ENCODE measurements around the gene KCTD10. TPM values are rescaled to one million over a fixed set of nuclear protein-coding genes. Genes with fewer than 3 reads are reported as not detected.
"Not testable (repeated sequence)": the region's sequence is repeated elsewhere in the genome, so short reads cannot be mapped to it uniquely, and the experiment has no call there.

The KCTD10 gene
- total RNA-seq, 4 donors from 2014 or later, result 58.6 to 77.7 (median 67.2) TPM

DNA sequence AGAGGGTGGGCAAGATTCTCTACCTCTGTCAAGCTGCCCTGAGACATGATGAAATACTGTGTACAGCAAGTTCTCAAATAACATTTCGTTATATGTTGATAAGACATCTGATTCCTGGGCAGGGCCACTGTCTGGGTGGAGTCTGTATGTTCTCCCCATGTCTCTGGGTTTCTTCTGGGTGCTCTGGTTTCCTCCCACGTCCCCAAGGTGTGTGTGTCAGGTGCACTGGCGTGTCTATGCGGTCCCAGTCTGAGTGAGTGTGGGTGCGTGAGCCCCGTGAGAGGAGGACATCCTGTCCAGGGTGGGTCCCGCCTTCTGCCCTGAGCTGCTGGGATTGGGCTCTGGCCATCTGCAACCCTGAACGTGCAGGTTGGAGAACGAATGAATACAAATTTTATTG, 29.6 kb downstream of the KCTD10 start:
- Histone ChIP-seq H3K36me3 (peaks cover 0 to 61% (median 14%) of the 10 kb centered on the region in 3 donors), H3K27ac (peak overlapping the region in 1 of 4 donors; percentile 61), H3K27me3 (no peaks in the 10 kb centered on the region), H3K9me3 (no peaks in the 10 kb centered on the region), H3K4me3 (no peak overlapping the region), H3K4me1 (peaks cover 0 to 23% (median 0%) of the 10 kb centered on the region in 4 donors)
- no peak for DNase-seq (ENCODE audit: low spot score in 2 of 2)
- WGBS, 2 donors, result 79 to 80% methylated on average over 8 to 9 of the region's 9 CpGs
- TF ChIP-seq, protein P1, sequence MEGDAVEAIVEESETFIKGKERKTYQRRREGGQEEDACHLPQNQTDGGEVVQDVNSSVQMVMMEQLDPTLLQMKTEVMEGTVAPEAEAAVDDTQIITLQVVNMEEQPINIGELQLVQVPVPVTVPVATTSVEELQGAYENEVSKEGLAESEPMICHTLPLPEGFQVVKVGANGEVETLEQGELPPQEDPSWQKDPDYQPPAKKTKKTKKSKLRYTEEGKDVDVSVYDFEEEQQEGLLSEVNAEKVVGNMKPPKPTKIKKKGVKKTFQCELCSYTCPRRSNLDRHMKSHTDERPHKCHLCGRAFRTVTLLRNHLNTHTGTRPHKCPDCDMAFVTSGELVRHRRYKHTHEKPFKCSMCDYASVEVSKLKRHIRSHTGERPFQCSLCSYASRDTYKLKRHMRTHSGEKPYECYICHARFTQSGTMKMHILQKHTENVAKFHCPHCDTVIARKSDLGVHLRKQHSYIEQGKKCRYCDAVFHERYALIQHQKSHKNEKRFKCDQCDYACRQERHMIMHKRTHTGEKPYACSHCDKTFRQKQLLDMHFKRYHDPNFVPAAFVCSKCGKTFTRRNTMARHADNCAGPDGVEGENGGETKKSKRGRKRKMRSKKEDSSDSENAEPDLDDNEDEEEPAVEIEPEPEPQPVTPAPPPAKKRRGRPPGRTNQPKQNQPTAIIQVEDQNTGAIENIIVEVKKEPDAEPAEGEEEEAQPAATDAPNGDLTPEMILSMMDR (IDR thresholded peaks at IDR 0.05), result no peak
- no peak for TF ChIP-seq EP300 (IDR thresholded peaks at IDR 0.05)
- no peak for TF ChIP-seq POLR2A (IDR thresholded peaks at IDR 0.05)

DNA sequence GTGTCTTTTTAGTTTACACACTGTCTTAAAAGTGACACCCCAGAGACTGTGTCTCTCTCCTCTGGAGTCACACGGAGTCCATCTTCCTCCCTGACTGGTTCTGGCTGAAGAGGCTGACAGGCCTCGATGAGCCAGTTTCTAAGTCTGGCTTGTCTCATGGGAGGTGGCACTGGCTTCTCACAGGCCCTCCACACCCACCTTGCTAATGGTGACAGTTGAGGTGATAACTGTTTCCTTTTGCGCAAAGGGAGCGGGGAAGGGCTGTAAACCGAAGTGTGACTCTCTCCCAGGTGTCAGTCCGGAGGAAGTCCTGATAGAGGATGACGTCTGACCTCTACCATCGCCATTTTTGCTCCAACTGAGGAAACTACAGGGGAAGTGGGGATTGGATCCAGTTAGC, 30.2 kb downstream of the KCTD10 start:
- H3K4me1 ChIP-seq, result peaks cover 0 to 20% (median 0%) of the 10 kb centered on the region in 4 donors
- peaks cover 0 to 61% (median 14%) of the 10 kb centered on the region in 3 donors for H3K36me3 ChIP-seq
- no peak for DNase-seq (ENCODE audit: low spot score in 2 of 2)
- H3K9me3 ChIP-seq, result no peaks in the 10 kb centered on the region
- WGBS, 2 donors, result 86 to 89% methylated on average over 8 of the region's 8 CpGs
- H3K27me3 ChIP-seq, result no peaks in the 10 kb centered on the region
- TF ChIP-seq, protein P1 (IDR thresholded peaks at IDR 0.05), result no peak
- no peak for TF ChIP-seq EP300 (IDR thresholded peaks at IDR 0.05)
- TF ChIP-seq POLR2A (IDR thresholded peaks at IDR 0.05), result no peak
- H3K27ac ChIP-seq, result peak overlapping the region in 1 of 4 donors; percentile 61
- no peak overlapping the region for H3K4me3 ChIP-seq

DNA sequence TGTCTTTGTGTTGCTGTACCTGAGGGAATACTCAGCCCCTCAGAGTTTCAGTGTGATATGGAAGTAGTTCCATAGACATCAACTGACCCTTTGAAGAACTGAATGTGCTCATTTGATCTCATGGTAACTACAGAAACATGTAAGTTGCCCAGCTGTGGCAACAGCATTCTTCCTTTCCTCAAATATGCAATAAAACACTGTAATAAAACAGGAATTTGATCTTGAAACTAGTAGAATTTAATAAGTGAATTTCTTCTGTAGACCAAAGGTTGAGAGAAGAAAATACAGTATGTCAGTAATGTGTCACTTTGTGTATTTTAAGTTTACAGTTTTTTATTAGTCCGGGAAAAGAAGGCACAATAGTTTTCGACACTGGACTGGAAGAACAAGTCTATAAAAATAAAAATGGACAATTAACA, 31.9 kb downstream of the KCTD10 start:
- Histone ChIP-seq H3K27ac (peak overlapping the region in 2 of 4 donors; percentile 70 to 77), H3K4me3 (no peak overlapping the region), H3K36me3 (peaks cover 0 to 46% (median 4%) of the 10 kb centered on the region in 3 donors), H3K9me3 (no peaks in the 10 kb centered on the region), H3K4me1 (peaks cover 0 to 20% (median 0%) of the 10 kb centered on the region in 4 donors), H3K27me3 (no peaks in the 10 kb centered on the region)
- WGBS, 2 donors, result 69 to 76% methylated on average over 2 of the region's 2 CpGs
- no peak for DNase-seq (ENCODE audit: low spot score in 2 of 2)
- TF ChIP-seq POLR2A (IDR thresholded peaks at IDR 0.05) (no peak), EP300 (IDR thresholded peaks at IDR 0.05) (peak in 1 of 2 donors; percentile 60)

- Histone ChIP-seq H3K27me3 (no peaks in the 10 kb centered on the region), H3K4me3 (no peak overlapping the region), H3K36me3 (peaks cover 0 to 44% (median 4%) of the 10 kb centered on the region in 3 donors), H3K27ac (peak overlapping the region in 2 of 4 donors; percentile 70 to 77), H3K9me3 (no peaks in the 10 kb centered on the region), H3K4me1 (peaks cover 0 to 20% (median 0%) of the 10 kb centered on the region in 4 donors)
- 39 to 53% methylated on average over 6 of the region's 6 CpGs for WGBS, 2 donors
- peak in 1 of 2 donors; percentile 35 for DNase-seq (ENCODE audit: low spot score in 2 of 2)
- TF ChIP-seq POLR2A (IDR thresholded peaks at IDR 0.05), result no peak
- no peak for TF ChIP-seq EP300 (IDR thresholded peaks at IDR 0.05)
Measured at GRCh38 chr12:109444259-109444658, 32.8 kb downstream of the KCTD10 start.

DNA sequence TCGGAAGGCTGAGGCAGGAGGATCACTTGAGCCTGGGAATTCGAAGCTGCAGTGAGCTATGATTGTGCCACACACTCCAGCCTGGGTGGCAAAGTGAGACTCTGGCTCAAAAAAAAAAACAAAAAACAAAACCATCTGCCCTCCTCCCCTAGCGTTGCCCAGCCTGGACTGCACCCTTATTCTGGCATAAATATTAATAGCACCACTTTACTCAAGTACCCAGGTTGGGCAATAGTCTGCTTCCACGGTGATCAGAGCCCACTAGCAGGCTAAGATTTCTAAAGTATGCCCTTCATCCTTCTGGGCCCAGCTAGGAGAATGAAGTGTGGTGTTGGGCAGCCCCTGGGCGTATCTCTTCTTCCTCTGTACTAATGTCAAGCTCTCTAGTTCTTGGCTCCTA, 33.3 kb downstream of the KCTD10 start:
- H3K4me3 ChIP-seq, result no peak overlapping the region
- peaks cover 0 to 23% (median 0%) of the 10 kb centered on the region in 4 donors for H3K4me1 ChIP-seq
- WGBS, 2 donors, result 73 to 81% methylated on average over 5 of the region's 5 CpGs
- H3K27me3 ChIP-seq, result no peaks in the 10 kb centered on the region
- peaks cover 0 to 44% (median 4%) of the 10 kb centered on the region in 3 donors for H3K36me3 ChIP-seq
- H3K27ac ChIP-seq, result peak overlapping the region in 2 of 4 donors; percentile 70 to 77
- DNase-seq (ENCODE audit: low spot score in 2 of 2), result no peak
- H3K9me3 ChIP-seq, result no peaks in the 10 kb centered on the region
- no peak for TF ChIP-seq POLR2A (IDR thresholded peaks at IDR 0.05)
- TF ChIP-seq, protein P1 (IDR thresholded peaks at IDR 0.05), result no peak
- no peak for TF ChIP-seq EP300 (IDR thresholded peaks at IDR 0.05)

GRCh38 chr12:109440851-109441490, 36.1 kb downstream of the KCTD10 start:
- no peak overlapping the region for H3K27ac ChIP-seq

GRCh38 chr12:109439951-109440350, 37.1 kb downstream of the KCTD10 start:
- H3K9me3 ChIP-seq; H3K27ac ChIP-seq; DNase-seq (ENCODE audit: low spot score in 2 of 2); H3K27me3 ChIP-seq; H3K4me3 ChIP-seq: not testable (repeated sequence)
- 95% methylated on average over 13 of the region's 13 CpGs for WGBS, 2 donors
- Histone ChIP-seq H3K36me3 (peaks cover 0 to 15% (median 0%) of the 10 kb centered on the region in 3 donors), H3K4me1 (peaks cover 0 to 18% (median 0%) of the 10 kb centered on the region in 4 donors)

More at GRCh38 chr12:109440851-109441490, 36.1 kb downstream of the KCTD10 start:
- no peaks in the 10 kb centered on the region for H3K9me3 ChIP-seq
- peaks cover 0 to 23% (median 0%) of the 10 kb centered on the region in 4 donors for H3K4me1 ChIP-seq
- peaks cover 0 to 22% (median 0%) of the 10 kb centered on the region in 3 donors for H3K36me3 ChIP-seq
- H3K4me3 ChIP-seq, result no peak overlapping the region
- TF ChIP-seq, protein P1 (IDR thresholded peaks at IDR 0.05), result no peak
- TF ChIP-seq POLR2A (IDR thresholded peaks at IDR 0.05), result no peak
- no peak for TF ChIP-seq EP300 (IDR thresholded peaks at IDR 0.05)
- H3K27me3 ChIP-seq, result no peaks in the 10 kb centered on the region
- WGBS, 2 donors, result 53 to 66% methylated on average over 9 of the region's 9 CpGs
- DNase-seq (ENCODE audit: low spot score in 2 of 2), result no peak
